ENCODE data around the gene CCDC6. TPM values are rescaled to one million over a fixed set of nuclear protein-coding genes. Genes with fewer than 3 reads are reported as not detected.

Gene CCDC6
- 10.1 and 39.9 TPM in 2 replicates for total RNA-seq (2011; cell fraction: chromatin; rRNA removed; ENCODE audit: low replicate concordance)
- 6.3 and 11.8 TPM in 2 replicates for total RNA-seq (2011; cell fraction: nucleolus; rRNA removed)
- 20.5 and 31.5 TPM in 2 replicates for total RNA-seq (2011; cell fraction: nucleoplasm; rRNA removed)
- total RNA-seq (2014; rRNA removed), result 13.4 and 15.9 TPM in 2 replicates
- total RNA-seq (2014; rRNA removed; fragmentation: Illumina TruSeq; extraction: Trizol), result 22.6 and 24.1 TPM in 2 replicates
- 20.6 and 20.9 TPM in 2 replicates for total RNA-seq (2015; rRNA removed; fragmentation: Illumina TruSeq; extraction: Trizol)
- 41.0 and 42.4 TPM in 2 replicates for total RNA-seq (2021)
- polyA plus RNA-seq (2011; rRNA removed), result 21.9 and 23.4 TPM in 2 replicates
- 17.6 and 19.3 TPM in 2 replicates for polyA plus RNA-seq (2011; cell fraction: cytosol; rRNA removed)
- 11.8 and 16.6 TPM in 2 replicates for polyA plus RNA-seq (2011; cell fraction: nucleus; rRNA removed)
- 14.5 and 19.0 TPM in 2 replicates for polyA plus RNA-seq (2012)
- polyA plus RNA-seq (2014; fragmentation: Illumina TruSeq; extraction: Trizol), result 22.7 and 27.8 TPM in 2 replicates
- polyA plus RNA-seq (2014; fragmentation: Nextera tagmentation; extraction: Ambion mirVana), result 10 to 100 TPM; 10.4 to 12.7 TPM
- polyA plus RNA-seq (2014; rRNA removed), result 16.0 and 18.4 TPM in 2 replicates
- 54.4 and 56.6 TPM in 2 replicates for polyA minus RNA-seq (2011; rRNA and poly(A)+ RNA removed)
- polyA minus RNA-seq (2011; cell fraction: cytosol; rRNA and poly(A)+ RNA removed), result 24.9 and 32.8 TPM in 2 replicates
- polyA minus RNA-seq (2011; cell fraction: nucleus; rRNA and poly(A)+ RNA removed), result 14.0 and 25.5 TPM in 2 replicates
- percentile 88 among the genes with signal in this experiment for Bru-seq, nascent RNA
- BruChase-seq, experiment 1, labeled RNA remaining after a 2-hour chase, result percentile 86 among the genes with signal in this experiment
- percentile 87 among the genes with signal in this experiment for BruChase-seq, experiment 2, labeled RNA remaining after a 6-hour chase
- long read RNA-seq, experiment 1, full-length matches to known transcripts, result 37 of 116 reads
- long read RNA-seq, experiment 1, partial matches to known transcripts, result 70 of 116 reads
- long read RNA-seq, experiment 1, other reads (novel, unspliced or antisense), result 9 of 116 reads
- long read RNA-seq, experiment 2, full-length matches to known transcripts, result 4 of 44 reads
- long read RNA-seq, experiment 2, partial matches to known transcripts, result 1 of 44 reads
- long read RNA-seq, experiment 2, other reads (novel, unspliced or antisense), result 39 of 44 reads
- long read RNA-seq, experiment 3, full-length matches to known transcripts, result 4 of 10 reads
- long read RNA-seq, experiment 3, partial matches to known transcripts, result 0 of 10 reads
- long read RNA-seq, experiment 3, other reads (novel, unspliced or antisense), result 6 of 10 reads

DNA sequence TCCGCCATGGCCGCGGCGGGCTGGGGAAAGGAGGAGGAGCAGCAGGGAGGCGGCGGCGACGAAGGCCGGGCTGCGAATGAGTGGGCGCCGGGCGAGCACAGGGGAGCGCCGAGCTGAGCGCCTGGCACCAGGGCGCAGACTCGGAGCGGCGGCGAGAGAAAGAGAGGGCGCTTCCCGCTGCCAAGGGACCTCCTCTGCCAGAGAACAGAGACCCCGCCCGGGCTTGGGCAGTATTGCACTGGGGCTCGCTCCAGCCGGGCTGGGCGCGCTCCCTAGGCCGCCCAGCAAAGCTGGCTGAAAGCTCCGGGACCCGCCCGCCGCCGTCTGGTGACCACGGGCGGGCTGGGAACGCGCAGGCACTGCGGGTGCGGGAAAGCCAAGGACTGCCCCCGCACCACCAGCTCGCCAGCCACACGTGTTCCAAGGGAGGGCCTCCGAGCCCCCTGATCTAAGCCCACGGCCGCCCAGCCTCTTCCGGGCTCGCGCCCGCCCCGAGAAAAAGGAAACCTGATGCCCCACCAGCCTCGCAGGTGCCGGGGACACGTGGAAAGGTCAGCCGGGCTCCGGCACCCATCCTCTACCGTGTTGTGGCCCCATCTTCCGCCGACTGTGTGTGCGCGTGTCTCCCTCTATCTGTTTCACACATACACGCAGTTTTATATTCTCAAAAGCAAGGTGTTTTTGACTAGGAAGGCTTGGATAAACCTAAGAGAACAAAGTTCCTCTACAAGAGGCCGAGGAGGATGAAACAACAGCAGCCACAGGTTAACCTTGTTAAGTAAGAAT, at the start of gene CCDC6:
CCDC6 (minus strand) TSS at position 140 of the 786 bp plus-strand sequence; CDS start at position 8, 132 bp downstream.
- under 1% methylated on average over 54 of the region's 64 CpGs for whole genome bisulfite sequencing (ENCODE audit: insufficient coverage, low coverage, missing lambda C conversion rate)
- ChIA-PET POLR2A (interaction anchor here (0.6 to 4.0 kb wide), 14 partner anchors 9 to 406 kb away, joined by 3 to 35 read pairs (median 3); no protein-coding TSS in a partner anchor), CTCF (ENCODE audit: low intra/inter-chr PET ratio) (interaction anchor here (0.7 to 2.2 kb wide), 5 partner anchors 42 to 281 kb away, joined by 3 to 8 read pairs (median 4); no protein-coding TSS in a partner anchor)
- no TSS peak for BruUV-seq (replicated peaks)
- in situ Hi-C loops (cut with MboI), result no loop called here
- H3K27me3 ChIP-seq (ENCODE audit: control insufficient read depth in 2 of 2, insufficient read depth in 2 of 2, low read length in 2 of 2), result no peaks in the 10 kb centered on the region
- peak; percentile 91 for ATAC-seq
- peaks cover 53% of the 10 kb centered on the region for H3K79me2 ChIP-seq (ENCODE audit: control insufficient read depth, insufficient read depth, low read length)
- intact Hi-C loops (cut with micrococcal nuclease), result loop anchor here (1.0 to 5.0 kb wide), 5 partner anchors 26 to 280 kb away; no protein-coding TSS in a partner anchor
- peak within 1 kb of the TSS; percentile 86 for H3K4me3 ChIP-seq
- H3K27ac ChIP-seq (ENCODE audit: extremely low read depth, low read depth, low read length), result peak within 1 kb of the TSS; percentile 80
- H3K9ac ChIP-seq (ENCODE audit: insufficient read depth in 1 of 2, low read depth in 2 of 2, low read length in 2 of 2), result peak within 1 kb of the TSS; percentile 79 to 99
- H3K36me3 ChIP-seq (ENCODE audit: control insufficient read depth, insufficient read depth, low read length), result peaks cover 23% of the 10 kb centered on the region; the same call in 2 of the 3 replicates
- no peaks in the 10 kb centered on the region for H3K9me3 ChIP-seq (replicated peaks; ENCODE audit: control insufficient read depth, insufficient read depth, low read depth, low read length)
- peaks cover 19 to 34% of the 10 kb centered on the region in 2 experiments for H3K4me1 ChIP-seq (replicated peaks in 1 of 2; ENCODE audit: control insufficient read depth in 2 of 2, insufficient read depth in 2 of 2, low read length in 2 of 2)
- peak; percentile 78 for FAIRE-seq
- peak within 1 kb of the TSS; percentile 88 for H2AFZ ChIP-seq (ENCODE audit: low read depth, low read length)
- H3K4me2 ChIP-seq (ENCODE audit: insufficient read depth, low read length), result peak within 1 kb of the TSS; percentile 89
- H4K20me1 ChIP-seq (replicated peaks; ENCODE audit: control insufficient read depth, insufficient read depth, low read length), result 0 out of 2 replicates have a peak, but pooled peaks cover 8% of the 10 kb centered on the region
- H3K9me1 ChIP-seq (ENCODE audit: control insufficient read depth, insufficient read depth, low read length), result no peaks in the 10 kb centered on the region
- DNase-seq (ENCODE audit: extremely low read depth in 1 of 4, low spot score in 3 of 4), result peak; percentile 86 to 93 (median 88)
- TF ChIP-seq MIER1 (IDR thresholded peaks at IDR 0.05; ENCODE audit: low read depth) (no peak), MCM7 (IDR thresholded peaks at IDR 0.05) (no peak), RB1 (IDR thresholded peaks at IDR 0.05; ENCODE audit: low read depth) (peak; percentile 81), SMAD2 (IDR thresholded peaks at IDR 0.05; ENCODE audit: low read depth, low read length) (no peak), RBM15 (IDR thresholded peaks at IDR 0.05; ENCODE audit: insufficient read depth, low read length) (no peak), ETS2 (tag; IDR thresholded peaks at IDR 0.05; ENCODE audit: borderline replicate concordance, poor library complexity, severe bottlenecking) (no peak), MCM5 (IDR thresholded peaks at IDR 0.05; ENCODE audit: low read depth) (no peak), SMAD3 (CRISPR knock-in tag; conservative IDR thresholded peaks at IDR 0.05) (0 out of 2 replicates have a peak, but pooled peaks have one; percentile 56), GTF2E2 (tag; IDR thresholded peaks at IDR 0.05) (no peak), OTX1 (CRISPR knock-in tag; IDR thresholded peaks at IDR 0.05) (no peak), ZFP1 (CRISPR knock-in tag; IDR thresholded peaks at IDR 0.05) (no peak), TAF1 (IDR thresholded peaks at IDR 0.05; ENCODE audit: control insufficient read depth, extremely low read depth, insufficient read depth, low read length, severe bottlenecking) (peak; percentile 70), ZNF3 (CRISPR knock-in tag; IDR thresholded peaks at IDR 0.05) (no peak), TOE1 (IDR thresholded peaks at IDR 0.05; ENCODE audit: borderline replicate concordance) (peak; percentile 80; the same call in 1 of the 2 replicates), TOE1 (CRISPR knock-in tag; IDR thresholded peaks at IDR 0.05; ENCODE audit: borderline replicate concordance, low read depth) (no peak)
